Limb (tissue), 2 donors: ENCODE data around the gene SYT17.
A peak's percentile ranks its signal among the peaks of the same experiment; 100 is the strongest.

Experiments used
- DNase-seq, 2 donors: peaks; one replicate each; pipeline ENCODE4 v3.0.0-alpha.2; 2016; ENCODE audit errors: extremely low spot score in 2 of 2

The SYT17 gene

GRCh38 chr16:19139436-19140091 lies 28.5 kb upstream of the SYT17 start:
- DNase-seq = no peak

DNA sequence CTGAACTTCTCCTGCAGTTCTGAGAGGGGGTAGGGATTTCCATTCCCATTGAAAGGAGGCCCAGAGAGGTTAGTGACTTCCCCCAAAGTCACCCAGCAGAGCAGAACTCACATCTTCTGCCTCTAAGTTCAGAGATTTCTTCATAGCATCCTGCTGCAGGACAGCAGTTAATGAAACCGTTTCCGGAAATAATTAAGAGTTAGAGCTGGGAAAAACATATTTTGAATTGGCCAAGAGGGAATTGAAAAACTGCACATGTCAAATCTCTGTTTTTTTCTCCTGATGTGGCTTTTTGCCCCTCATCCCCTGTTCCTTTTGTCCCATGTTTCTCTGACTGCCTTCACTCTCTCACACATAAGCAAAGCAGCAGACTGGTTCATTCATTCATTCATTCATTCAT lies 27.6 kb upstream of the SYT17 start:
- DNase-seq = no peak

- DNase-seq = no peak
Measured at GRCh38 chr16:19142939-19143598, 25.0 kb upstream of the SYT17 start.

DNA sequence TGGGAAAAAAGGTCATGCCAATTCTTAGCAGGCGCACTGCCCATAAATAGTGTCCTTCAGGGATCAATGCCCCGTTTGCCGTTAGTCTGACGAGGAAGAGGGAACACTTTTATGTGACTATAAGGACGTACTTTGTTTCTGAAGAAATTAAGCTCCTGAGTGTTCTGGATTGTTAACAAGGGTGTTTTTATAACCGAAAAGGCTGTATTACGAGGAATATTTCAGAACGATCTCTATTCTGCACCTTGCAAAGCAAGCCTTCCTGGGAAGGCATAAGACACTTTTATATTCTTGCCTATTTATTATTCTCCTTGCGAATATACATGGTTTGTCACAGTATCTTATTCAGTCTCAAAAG lies 24.5 kb upstream of the SYT17 start:
- no peak for DNase-seq

DNA sequence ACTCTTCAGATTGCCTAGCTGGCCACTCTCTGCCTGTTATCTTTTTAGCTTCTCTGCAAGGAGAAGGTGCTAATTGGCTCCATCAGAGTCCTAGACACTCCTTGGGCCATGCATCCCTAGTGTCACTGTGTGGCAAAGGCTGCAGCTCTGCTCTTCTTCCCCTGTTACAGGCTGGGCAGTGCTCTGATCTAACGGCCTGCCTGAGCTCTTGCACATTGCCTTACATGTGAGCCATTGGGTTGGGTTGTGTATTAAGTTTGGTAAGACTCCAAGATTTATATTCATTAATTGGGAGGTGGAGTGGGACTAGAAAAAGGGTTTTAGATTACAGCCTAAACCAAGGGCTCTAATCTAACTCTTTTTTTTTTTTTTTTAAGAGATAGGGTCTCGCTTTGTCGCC lies 23.0 kb upstream of the SYT17 start:
- DNase-seq = no peak

DNA sequence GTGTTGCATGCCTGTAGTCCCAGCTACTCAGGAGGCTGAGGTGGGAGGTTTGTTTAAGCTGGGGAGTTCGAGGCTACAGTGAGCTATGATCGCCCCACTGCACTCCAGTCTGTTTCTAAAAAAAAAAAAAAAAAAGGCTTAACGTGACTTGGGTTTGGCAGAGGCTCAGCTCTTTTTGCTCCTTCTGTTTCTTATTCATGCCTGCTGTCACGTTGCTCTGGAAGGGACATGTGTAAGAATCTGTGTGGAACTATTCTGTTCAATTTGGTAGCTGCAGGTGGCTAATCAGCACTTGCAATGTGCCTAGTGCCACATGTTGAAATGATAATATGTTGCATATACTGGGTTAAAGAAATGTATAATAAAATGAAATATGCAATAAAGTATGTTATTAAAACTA lies 20.9 kb upstream of the SYT17 start:
- DNase-seq = no peak

GRCh38 chr16:19147627-19148026 lies 20.4 kb upstream of the SYT17 start:
- DNase-seq = no peak

DNA sequence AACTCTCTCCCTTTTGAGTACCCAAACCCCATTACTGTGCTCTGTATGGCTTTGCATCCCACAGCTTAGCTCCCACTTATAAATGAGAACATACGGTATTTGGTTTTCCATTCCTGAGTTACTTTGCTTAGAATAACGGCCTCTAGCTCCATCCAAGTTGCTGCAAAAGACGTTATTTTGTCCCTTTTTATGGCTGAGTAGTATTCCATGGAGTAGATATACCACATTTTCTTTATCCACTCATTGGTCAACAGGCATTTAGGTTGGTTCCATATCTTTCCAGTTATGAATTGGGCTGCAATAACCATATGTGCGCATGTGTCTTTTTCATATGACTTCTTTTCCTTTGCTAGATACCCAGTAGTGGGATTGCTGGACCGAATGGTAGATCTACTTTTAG lies 19.9 kb upstream of the SYT17 start:
- DNase-seq = no peak

- no peak for DNase-seq
Measured at GRCh38 chr16:19151310-19151709, 16.7 kb upstream of the SYT17 start.

- DNase-seq = no peak
Measured at GRCh38 chr16:19152042-19152441, 16.0 kb upstream of the SYT17 start.

DNA sequence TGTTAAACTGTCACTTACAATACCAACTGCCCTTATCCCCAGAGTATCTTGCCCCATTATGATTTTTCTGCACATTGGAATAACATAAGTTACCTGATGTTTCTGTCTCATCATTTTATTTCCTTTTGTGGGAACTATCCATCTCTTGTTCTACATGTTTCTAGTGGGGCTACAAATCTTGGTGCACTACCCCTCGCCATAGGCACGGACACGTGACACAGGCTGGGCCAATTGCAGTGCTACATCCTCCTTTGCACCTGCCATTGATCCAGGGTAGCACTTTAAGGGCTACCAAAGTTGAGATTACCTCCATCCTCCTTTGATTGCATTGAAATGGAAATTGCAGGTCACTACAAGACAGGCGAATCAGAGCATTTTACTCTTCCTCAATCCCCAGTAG lies 14.2 kb upstream of the SYT17 start:
- no peak for DNase-seq

- DNase-seq = no peak
Measured at GRCh38 chr16:19162085-19162484, 6.0 kb upstream of the SYT17 start.

DNA sequence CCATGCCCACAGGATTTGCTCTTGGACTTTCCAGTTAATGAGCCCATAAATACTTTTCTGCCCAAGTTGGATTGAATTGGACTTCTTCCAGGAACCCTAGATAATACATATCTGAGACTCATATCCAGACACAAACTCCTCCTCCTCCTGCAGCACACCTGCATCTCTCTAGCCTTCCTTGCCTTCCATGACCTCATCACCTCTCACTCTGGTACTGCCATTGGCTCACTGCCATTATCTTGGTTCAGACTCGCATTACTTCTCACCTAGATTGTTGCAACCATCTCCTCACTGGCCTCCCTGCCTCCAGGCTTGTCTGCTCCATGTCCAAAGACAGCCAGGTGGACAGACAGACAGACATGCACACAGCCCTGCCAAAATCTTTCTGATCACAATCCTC lies 4.8 kb upstream of the SYT17 start:
- no peak for DNase-seq

DNA sequence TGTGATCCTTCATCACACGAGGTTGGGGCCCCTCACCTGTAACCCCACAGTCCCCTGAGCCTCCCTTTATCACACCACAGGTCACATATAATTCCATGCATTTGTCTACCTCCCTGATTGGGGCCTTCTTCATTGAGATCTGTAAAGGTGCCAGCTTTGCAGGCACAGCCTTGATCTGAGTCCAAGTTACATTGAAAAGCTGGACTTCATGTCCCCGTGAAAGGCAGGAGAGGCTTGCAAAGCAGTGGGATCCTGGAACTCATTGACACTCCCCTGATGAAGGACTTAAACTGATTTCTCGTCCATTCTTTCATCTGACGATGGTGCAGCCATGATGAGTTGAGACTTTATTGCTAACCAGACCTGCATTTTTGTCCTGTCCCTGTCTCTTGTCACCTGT lies 3.8 kb upstream of the SYT17 start:
- no peak for DNase-seq

- DNase-seq = no peak
Measured at GRCh38 chr16:19165101-19165500, 2.9 kb upstream of the SYT17 start.

- no peak for DNase-seq
Measured at GRCh38 chr16:19166500-19166899, 1.5 kb upstream of the SYT17 start.

- peak in 1 of 2 donors; percentile 64 for DNase-seq
Measured at GRCh38 chr16:19168371-19169081, 486 bp downstream of the SYT17 start.

DNA sequence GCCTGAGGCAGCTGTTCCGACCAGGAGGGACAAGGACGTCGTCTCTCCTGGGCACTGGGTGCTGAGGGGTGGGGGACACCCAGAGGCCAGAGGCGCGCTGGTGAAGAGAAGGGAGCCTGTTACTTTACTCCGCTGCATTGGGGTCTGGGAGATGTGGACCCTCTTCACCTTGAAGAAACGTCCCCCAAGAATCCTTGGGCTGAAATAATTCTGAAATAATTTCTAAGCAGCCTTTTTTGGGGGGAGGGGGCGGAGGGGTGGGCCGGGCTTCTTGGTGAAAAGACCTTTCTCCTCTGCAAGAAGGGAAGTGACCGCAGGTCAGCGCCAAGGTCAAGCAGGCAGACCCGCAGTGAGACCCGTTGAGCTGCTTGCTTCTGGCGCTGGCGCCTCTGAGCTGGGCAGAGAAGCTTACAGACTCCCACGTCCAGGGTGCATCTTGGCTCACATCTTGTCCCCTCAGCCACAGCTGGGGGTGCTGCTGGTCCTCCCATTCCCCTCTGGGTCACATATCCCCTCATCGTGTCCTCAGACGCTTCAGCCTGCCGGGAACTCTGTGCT lies 1.1 kb downstream of the SYT17 start:
- no peak for DNase-seq

GRCh38 chr16:19170043-19170655 lies 2.1 kb downstream of the SYT17 start:
- DNase-seq = no peak

GRCh38 chr16:19172098-19172780 lies 4.2 kb downstream of the SYT17 start:
- no peak for DNase-seq

DNA sequence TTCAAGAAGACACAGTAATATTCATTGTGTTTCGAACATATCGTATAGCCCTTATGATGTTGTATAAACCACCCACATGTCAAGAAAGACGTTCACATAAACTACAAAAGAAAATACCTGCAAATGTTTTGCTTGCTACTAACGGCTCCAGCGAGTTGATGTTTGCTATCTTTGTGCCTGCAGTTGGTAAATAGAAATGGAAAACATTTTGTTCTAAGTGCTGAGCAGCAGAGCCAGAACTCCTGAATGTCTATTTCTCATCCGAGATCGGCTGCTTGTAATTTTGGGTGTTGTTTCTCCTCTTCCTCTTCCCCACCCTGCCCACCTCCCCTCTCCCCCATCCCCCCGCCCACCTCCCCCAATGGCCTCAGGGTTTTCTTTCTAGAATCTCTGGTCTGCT lies 5.0 kb downstream of the SYT17 start:
- no peak for DNase-seq
